Measurements from ENCODE around the gene NUP85. TPM values are rescaled to one million over a fixed set of nuclear protein-coding genes. Genes with fewer than 3 reads are reported as not detected.

Gene NUP85
- total RNA-seq, 2 donors from 2014 or later: 19.7 to 40.2 TPM

- H3K9me3 ChIP-seq: no peaks in the 10 kb centered on the region
- H3K27me3 ChIP-seq: no peaks in the 10 kb centered on the region
- ATAC-seq: no peak
- no peak overlapping the region for H3K27ac ChIP-seq
- peaks cover 22% of the 10 kb centered on the region for H3K4me1 ChIP-seq
- TF ChIP-seq CTCF (IDR thresholded peaks at IDR 0.05): no peak
- no peak for TF ChIP-seq POLR2A (IDR thresholded peaks at IDR 0.05)
- intact Hi-C loops (cut with DNase I): no loop called here
- no peak for DNase-seq
- H3K4me3 ChIP-seq: no peak overlapping the region
- H3K36me3 ChIP-seq (replicated peaks in 1 of 2; ENCODE audit: insufficient read depth in 1 of 2, low read depth in 2 of 2): peaks cover 0 to 2% of the 10 kb centered on the region in 2 donors
- WGBS, 2 donors: 90 to 93% methylated on average over 9 of the region's 9 CpGs
These were observed 21.2 kb upstream of the NUP85 start for GRCh38 chr17:75183999-75184884.

- ATAC-seq (no peak), DNase-seq (no peak)
- Histone ChIP-seq H3K27ac (no peak overlapping the region), H3K4me1 (peaks cover under 1% of the 10 kb centered on the region), H3K27me3 (no peaks in the 10 kb centered on the region), H3K36me3 (replicated peaks in 1 of 2; ENCODE audit: insufficient read depth in 1 of 2, low read depth in 2 of 2) (no peaks in the 10 kb centered on the region), H3K9me3 (no peaks in the 10 kb centered on the region), H3K4me3 (no peak overlapping the region)
- no peak for TF ChIP-seq POLR2A (IDR thresholded peaks at IDR 0.05)
- no peak for TF ChIP-seq CTCF (IDR thresholded peaks at IDR 0.05)
- WGBS, 2 donors: 84 to 86% methylated on average over 6 of the region's 6 CpGs
- intact Hi-C loops (cut with DNase I): no loop called here
These were observed 16.9 kb upstream of the NUP85 start for GRCh38 chr17:75188614-75189013.

GRCh38 chr17:75191584-75191983 is 13.9 kb upstream of the NUP85 start:
- WGBS, 2 donors: 76 to 79% methylated on average over 4 of the region's 4 CpGs
- H3K36me3 ChIP-seq (replicated peaks in 1 of 2; ENCODE audit: insufficient read depth in 1 of 2, low read depth in 2 of 2): no peaks in the 10 kb centered on the region
- ATAC-seq (no peak), DNase-seq (no peak)
- no peak overlapping the region for H3K27ac ChIP-seq
- intact Hi-C loops (cut with DNase I): no loop called here
- H3K4me1 ChIP-seq: no peaks in the 10 kb centered on the region
- no peak for TF ChIP-seq CTCF (IDR thresholded peaks at IDR 0.05)
- TF ChIP-seq POLR2A (IDR thresholded peaks at IDR 0.05): no peak
- no peaks in the 10 kb centered on the region for H3K9me3 ChIP-seq
- no peak overlapping the region for H3K4me3 ChIP-seq
- no peaks in the 10 kb centered on the region for H3K27me3 ChIP-seq

- Histone ChIP-seq H3K4me1 (no peaks in the 10 kb centered on the region), H3K36me3 (replicated peaks in 1 of 2; ENCODE audit: insufficient read depth in 1 of 2, low read depth in 2 of 2) (no peaks in the 10 kb centered on the region), H3K9me3 (no peaks in the 10 kb centered on the region), H3K27ac (no peak overlapping the region), H3K4me3 (no peak overlapping the region), H3K27me3 (no peaks in the 10 kb centered on the region)
- intact Hi-C loops (cut with DNase I): no loop called here
- DNase-seq (no peak), ATAC-seq (no peak)
- TF ChIP-seq CTCF (IDR thresholded peaks at IDR 0.05) (no peak), POLR2A (IDR thresholded peaks at IDR 0.05) (no peak)
- 62 to 72% methylated on average over 4 of the region's 5 CpGs for WGBS, 2 donors
These were observed 10.6 kb upstream of the NUP85 start for GRCh38 chr17:75194879-75195278.

Data from body of pancreas (tissue), 4 donors.